ENCODE data around the gene MDM2.
"Not testable (repeated sequence)": the region's sequence is repeated elsewhere in the genome, so short reads cannot be mapped to it uniquely, and the experiment has no call there.

Gene MDM2

GRCh38 chr12:68828672-68829068, 20.7 kb downstream of the MDM2 start:
- DNase-seq: no peak

- DNase-seq: no peak
These were observed 23.3 kb downstream of the MDM2 start for GRCh38 chr12:68831272-68831671.

GRCh38 chr12:68831751-68832503, 23.9 kb downstream of the MDM2 start:
- DNase-seq: no peak

- DNase-seq: no peak
These were observed 24.5 kb downstream of the MDM2 start for GRCh38 chr12:68832504-68832867.

- no peak for DNase-seq
These were observed 25.5 kb downstream of the MDM2 start for GRCh38 chr12:68833508-68833907.

- DNase-seq: no peak
These were observed 27.4 kb downstream of the MDM2 start for GRCh38 chr12:68835333-68835908.

- DNase-seq: no peak
These were observed 29.2 kb downstream of the MDM2 start for GRCh38 chr12:68837215-68837614.

GRCh38 chr12:68838046-68838886, 30.3 kb downstream of the MDM2 start:
- DNase-seq: no peak

GRCh38 chr12:68839183-68840147, 31.5 kb downstream of the MDM2 start:
- DNase-seq: no peak

GRCh38 chr12:68841175-68841574, 33.2 kb downstream of the MDM2 start:
- not testable (repeated sequence) for DNase-seq

GRCh38 chr12:68841717-68842116, 33.7 kb downstream of the MDM2 start:
- no peak for DNase-seq

- no peak for DNase-seq
These were observed 34.1 kb downstream of the MDM2 start for GRCh38 chr12:68842123-68842522.

GRCh38 chr12:68842784-68843567, 35.0 kb downstream of the MDM2 start:
- DNase-seq: no peak

GRCh38 chr12:68844318-68844745, 36.4 kb downstream of the MDM2 start:
- no peak for DNase-seq

GRCh38 chr12:68844788-68845695, 37.1 kb downstream of the MDM2 start:
- DNase-seq: no peak

- DNase-seq: no peak
These were observed 38.8 kb downstream of the MDM2 start for GRCh38 chr12:68846811-68847210.

GRCh38 chr12:68850390-68850789, 42.4 kb downstream of the MDM2 start:
- no peak for DNase-seq

GRCh38 chr12:68851592-68852306, 43.8 kb downstream of the MDM2 start:
- DNase-seq: no peak

- DNase-seq: no peak
These were observed 45.6 kb downstream of the MDM2 start for GRCh38 chr12:68853396-68854077.
